SJSA1 (cell line): ENCODE results near the gene KRTAP3-2. TPM values are rescaled to one million over a fixed set of nuclear protein-coding genes. Genes with fewer than 3 reads are reported as not detected.

Source experiments
- DNase-seq, 2 experiments: peaks; one replicate each; pipeline ENCODE4 v3.0.0-alpha.2; 2015 to 2020; ENCODE audit warnings: low spot score in 2 of 2, low read depth in 1 of 2
- H3K27ac ChIP-seq: fragments of 250-450 bp; sonication (Bioruptor Pico); 2 replicates; pipeline ENCODE4 v1.5.1; 2020; ENCODE audit warnings: mild to moderate bottlenecking, moderate library complexity
- H3K27me3 ChIP-seq: fragments of 250-450 bp; sonication (Bioruptor Pico); replicated peaks from 2 replicates; pipeline ENCODE4 v1.5.1; 2020; ENCODE audit warnings: mild to moderate bottlenecking, moderate library complexity
- H3K36me3 ChIP-seq: fragments of 250-450 bp; sonication (Bioruptor Pico); 2 replicates; pipeline ENCODE4 v1.5.1; 2020; ENCODE audit warnings: mild to moderate bottlenecking
- H3K4me1 ChIP-seq: fragments of 250-450 bp; sonication (Bioruptor Pico); replicated peaks from 2 replicates; pipeline ENCODE4 v1.6.1; 2021; ENCODE audit warnings: mild to moderate bottlenecking
- H3K4me3 ChIP-seq: fragments of 250-450 bp; sonication (Bioruptor Pico); 2 replicates; pipeline ENCODE4 v1.5.1; 2020; ENCODE audit warnings: mild to moderate bottlenecking
- H3K9me3 ChIP-seq: fragments of 250-450 bp; sonication (Bioruptor Pico); replicated peaks from 2 replicates; pipeline ENCODE4 v1.5.1; 2020; ENCODE audit warnings: mild to moderate bottlenecking
- total RNA-seq: library from RNA; depleted of rRNA; stranded (reverse); fragments of >200 nt; shearing (Covaris generic); gene quantifications from 2 replicates; pipeline ENCODE4 v1.2.3, GENCODE V29; 2014

KRTAP3-2 gene
- total RNA-seq, 1 experiment from 2014 or later, result not detected

- H3K9me3 ChIP-seq, result no peaks in the 10 kb centered on the region
- no peak overlapping the region for H3K4me3 ChIP-seq
- H3K36me3 ChIP-seq, result no peaks in the 10 kb centered on the region
- DNase-seq, result no peak
- H3K27me3 ChIP-seq, result no peaks in the 10 kb centered on the region
- H3K4me1 ChIP-seq, result no peaks in the 10 kb centered on the region
- no peak overlapping the region for H3K27ac ChIP-seq
Measured at GRCh38 chr17:41019415-41019814, 19.7 kb upstream of the KRTAP3-2 start.

DNA sequence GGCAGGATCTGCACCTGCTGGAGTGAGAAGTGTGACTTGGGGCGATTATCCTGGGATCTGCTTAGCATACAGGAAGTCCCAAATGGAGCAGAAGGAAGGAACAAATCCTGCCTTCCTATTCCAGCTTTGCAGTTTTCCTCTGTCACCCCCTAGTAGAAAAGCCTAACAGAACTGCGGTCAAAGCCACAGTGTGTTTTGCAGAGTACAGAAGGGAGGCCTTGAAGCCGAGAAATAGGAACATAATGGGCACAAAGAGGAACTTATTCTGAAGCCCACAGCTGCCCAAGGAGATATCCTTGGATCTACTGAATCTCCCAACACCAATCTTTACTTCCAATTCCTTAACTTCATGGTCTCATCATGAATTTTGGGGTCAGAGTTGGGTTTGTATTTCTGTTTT lies 18.8 kb upstream of the KRTAP3-2 start:
- Histone ChIP-seq H3K27ac (no peak overlapping the region), H3K4me1 (no peaks in the 10 kb centered on the region), H3K36me3 (no peaks in the 10 kb centered on the region), H3K27me3 (no peaks in the 10 kb centered on the region), H3K9me3 (no peaks in the 10 kb centered on the region), H3K4me3 (no peak overlapping the region)
- DNase-seq, result no peak

- H3K9me3 ChIP-seq, result no peaks in the 10 kb centered on the region
- no peak overlapping the region for H3K27ac ChIP-seq
- no peaks in the 10 kb centered on the region for H3K4me1 ChIP-seq
- DNase-seq, result no peak
- no peak overlapping the region for H3K4me3 ChIP-seq
- H3K36me3 ChIP-seq, result no peaks in the 10 kb centered on the region
- H3K27me3 ChIP-seq, result no peaks in the 10 kb centered on the region
Measured at GRCh38 chr17:41016578-41017215, 17.0 kb upstream of the KRTAP3-2 start.

DNA sequence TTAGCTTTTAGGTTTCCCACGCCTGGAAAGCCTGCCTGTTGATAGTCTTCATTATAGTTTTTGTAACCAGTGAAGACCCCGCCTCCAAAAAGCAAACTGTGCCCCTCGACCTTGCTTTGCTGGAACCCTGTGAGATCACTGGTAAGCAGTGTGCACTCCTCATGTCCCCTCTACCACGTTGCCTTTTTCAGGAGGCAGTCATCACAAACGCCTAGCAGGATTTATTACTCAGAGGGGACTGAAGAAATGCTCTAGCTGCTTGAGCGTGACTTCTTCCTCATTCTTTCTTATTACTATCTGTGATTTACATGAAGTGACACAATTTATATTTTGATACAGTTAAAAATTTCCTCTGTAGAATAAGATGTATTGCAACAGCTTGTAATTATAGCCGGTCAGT lies 15.7 kb upstream of the KRTAP3-2 start:
- no peaks in the 10 kb centered on the region for H3K27me3 ChIP-seq
- no peaks in the 10 kb centered on the region for H3K9me3 ChIP-seq
- no peak overlapping the region for H3K4me3 ChIP-seq
- no peak for DNase-seq
- H3K36me3 ChIP-seq, result no peaks in the 10 kb centered on the region
- no peak overlapping the region for H3K27ac ChIP-seq
- H3K4me1 ChIP-seq, result no peaks in the 10 kb centered on the region

DNA sequence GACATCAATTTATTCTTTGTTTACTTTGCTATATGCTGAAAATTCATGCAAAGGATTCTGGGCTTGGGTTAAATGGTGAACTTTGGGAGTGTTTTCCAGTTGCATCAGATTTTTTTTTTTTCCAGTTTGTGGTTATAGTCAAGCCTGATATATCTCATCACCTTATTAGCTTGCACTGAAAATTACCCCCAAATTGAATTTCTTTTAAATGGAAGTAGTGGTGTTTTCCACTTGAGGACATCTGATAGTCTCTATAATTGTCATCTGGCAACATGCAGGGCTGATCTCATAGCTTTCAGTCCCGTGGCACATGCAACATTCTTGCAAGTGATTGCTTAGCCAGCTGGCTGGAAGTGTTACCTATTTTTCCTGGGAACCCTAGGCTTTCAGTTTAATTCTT lies 13.9 kb upstream of the KRTAP3-2 start:
- no peaks in the 10 kb centered on the region for H3K27me3 ChIP-seq
- no peaks in the 10 kb centered on the region for H3K9me3 ChIP-seq
- H3K27ac ChIP-seq, result no peak overlapping the region
- H3K4me3 ChIP-seq, result no peak overlapping the region
- H3K36me3 ChIP-seq, result no peaks in the 10 kb centered on the region
- DNase-seq, result no peak
- H3K4me1 ChIP-seq, result no peaks in the 10 kb centered on the region

DNA sequence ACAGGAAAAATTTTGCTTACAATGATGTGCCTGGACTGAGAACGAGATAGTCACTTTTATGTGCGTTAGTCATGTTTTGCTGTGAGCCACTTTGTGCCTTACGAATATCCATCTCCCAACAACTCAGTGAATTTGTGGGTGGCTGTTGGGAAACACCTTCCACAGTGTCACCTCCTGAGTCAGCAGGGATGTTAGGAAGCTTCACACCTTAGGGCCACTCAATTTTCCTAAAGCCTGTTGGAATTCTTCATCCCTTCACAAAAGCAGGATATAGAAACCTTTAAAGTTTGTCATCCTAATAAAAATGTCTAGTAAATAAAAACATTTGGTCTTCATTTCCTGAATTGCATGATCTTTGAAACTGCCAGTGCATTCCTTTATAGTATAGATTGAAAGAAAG lies 13.5 kb upstream of the KRTAP3-2 start:
- no peak overlapping the region for H3K4me3 ChIP-seq
- no peak overlapping the region for H3K27ac ChIP-seq
- no peaks in the 10 kb centered on the region for H3K4me1 ChIP-seq
- no peaks in the 10 kb centered on the region for H3K9me3 ChIP-seq
- no peaks in the 10 kb centered on the region for H3K36me3 ChIP-seq
- DNase-seq, result no peak
- H3K27me3 ChIP-seq, result no peaks in the 10 kb centered on the region

DNA sequence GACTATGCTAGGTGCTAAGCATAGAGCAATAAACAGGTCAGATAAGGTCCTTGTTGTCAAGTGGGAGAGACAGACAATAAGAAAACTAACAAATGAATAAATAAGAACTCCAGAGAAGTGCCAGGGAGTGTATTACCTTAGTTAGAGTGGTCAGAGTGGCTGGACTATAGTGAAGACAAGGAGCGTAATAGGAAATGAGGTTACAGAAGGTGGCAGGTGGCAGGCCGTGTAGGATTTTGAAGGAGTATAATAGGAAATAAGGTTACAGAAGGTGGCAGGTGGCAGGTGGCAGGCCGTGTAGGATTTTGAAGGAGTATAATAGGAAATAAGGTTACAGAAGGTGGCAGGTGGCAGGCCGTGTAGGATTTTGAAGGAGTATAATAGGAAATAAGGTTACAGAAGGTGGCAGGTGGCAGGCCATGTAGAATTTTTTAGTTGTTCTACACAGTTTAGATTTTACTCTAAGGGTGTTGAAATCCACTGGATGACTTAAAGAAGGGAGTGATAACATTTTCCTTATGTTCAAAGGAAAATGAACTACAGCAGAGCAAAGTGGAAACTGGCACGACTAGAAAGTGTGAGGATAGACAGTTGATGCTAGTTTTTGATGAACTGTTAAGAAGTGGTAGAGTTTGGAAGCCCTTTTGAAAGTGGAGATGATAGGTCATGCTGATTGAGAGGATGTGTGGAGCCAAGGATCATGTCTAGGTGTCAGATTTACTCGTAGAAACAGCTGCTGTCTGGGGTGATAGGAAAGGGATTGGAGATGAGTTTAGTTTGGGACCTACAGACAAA lies 12.8 kb upstream of the KRTAP3-2 start:
- Histone ChIP-seq H3K27me3 (no peaks in the 10 kb centered on the region), H3K9me3 (no peaks in the 10 kb centered on the region), H3K27ac (no peak overlapping the region), H3K4me3 (no peak overlapping the region), H3K4me1 (no peaks in the 10 kb centered on the region), H3K36me3 (no peaks in the 10 kb centered on the region)
- no peak for DNase-seq

DNA sequence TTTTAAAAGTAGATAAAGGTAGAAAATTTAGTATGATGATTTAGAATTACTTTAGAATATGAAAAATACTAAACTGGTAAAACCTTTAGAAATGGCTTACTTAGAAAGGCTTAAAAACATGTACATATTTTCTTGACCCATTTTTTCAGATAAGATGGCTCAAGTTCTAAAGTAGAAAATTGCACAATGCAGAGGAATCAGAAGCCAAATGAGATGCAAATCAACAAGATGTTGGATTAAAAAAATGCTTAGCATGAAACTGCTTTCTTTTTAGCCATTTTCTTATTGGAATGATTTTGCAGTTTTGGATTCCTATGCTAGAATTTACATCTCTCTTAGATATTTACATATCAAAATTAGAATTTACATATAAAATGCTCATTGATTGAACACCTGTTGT lies 10.7 kb upstream of the KRTAP3-2 start:
- H3K4me1 ChIP-seq, result no peaks in the 10 kb centered on the region
- H3K4me3 ChIP-seq, result no peak overlapping the region
- no peak overlapping the region for H3K27ac ChIP-seq
- no peaks in the 10 kb centered on the region for H3K27me3 ChIP-seq
- H3K9me3 ChIP-seq, result no peaks in the 10 kb centered on the region
- no peak for DNase-seq
- no peaks in the 10 kb centered on the region for H3K36me3 ChIP-seq

- Histone ChIP-seq H3K27ac (no peak overlapping the region), H3K4me1 (no peaks in the 10 kb centered on the region), H3K4me3 (no peak overlapping the region), H3K36me3 (no peaks in the 10 kb centered on the region), H3K9me3 (no peaks in the 10 kb centered on the region), H3K27me3 (no peaks in the 10 kb centered on the region)
- DNase-seq, result no peak
Measured at GRCh38 chr17:41009936-41010335, 10.2 kb upstream of the KRTAP3-2 start.

DNA sequence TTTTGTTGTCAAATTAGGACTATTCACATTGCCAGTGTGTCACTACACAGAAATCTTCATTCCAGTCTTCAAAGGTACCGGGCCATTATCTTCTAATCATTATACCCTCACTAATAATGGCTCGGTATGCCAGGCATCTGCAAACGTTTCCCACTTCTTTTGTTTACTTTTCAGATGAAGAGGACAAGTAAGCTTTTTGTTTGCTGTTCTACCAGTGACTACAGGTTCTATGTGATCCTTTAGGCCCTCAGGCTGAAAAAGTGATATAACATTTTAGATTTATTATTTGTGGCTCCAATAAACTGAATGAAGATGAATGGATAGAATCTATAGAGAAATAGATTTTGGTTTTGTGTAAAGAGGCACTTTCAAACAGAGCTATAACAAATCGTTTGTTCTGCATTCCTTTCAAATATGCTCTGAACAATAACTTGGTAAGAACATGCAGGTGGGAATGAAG lies 9.6 kb upstream of the KRTAP3-2 start:
- H3K27me3 ChIP-seq, result no peaks in the 10 kb centered on the region
- H3K4me3 ChIP-seq, result no peak overlapping the region
- DNase-seq, result no peak
- no peaks in the 10 kb centered on the region for H3K9me3 ChIP-seq
- no peaks in the 10 kb centered on the region for H3K4me1 ChIP-seq
- no peaks in the 10 kb centered on the region for H3K36me3 ChIP-seq
- H3K27ac ChIP-seq, result no peak overlapping the region

- no peak for DNase-seq
- Histone ChIP-seq H3K9me3 (no peaks in the 10 kb centered on the region), H3K27ac (no peak within 1 kb of the TSS), H3K27me3 (no peaks in the 10 kb centered on the region), H3K4me3 (no peak within 1 kb of the TSS), H3K4me1 (no peaks in the 10 kb centered on the region), H3K36me3 (no peaks in the 10 kb centered on the region)
Measured at GRCh38 chr17:41008811-41009210, 9.1 kb upstream of the KRTAP3-2 start, which contains the start of gene KRTAP3-1. Gene KRTAP3-1 (minus strand): TSS chr17:41009128. CDS start chr17:41009074, 54 bp downstream.

GRCh38 chr17:41004397-41004796 lies 4.7 kb upstream of the KRTAP3-2 start:
- no peak overlapping the region for H3K4me3 ChIP-seq
- H3K9me3 ChIP-seq, result no peaks in the 10 kb centered on the region
- DNase-seq, result no peak
- no peak overlapping the region for H3K27ac ChIP-seq
- peaks cover 3% of the 10 kb centered on the region; the same call in 1 of the 2 replicates for H3K4me1 ChIP-seq
- no peaks in the 10 kb centered on the region for H3K27me3 ChIP-seq
- no peaks in the 10 kb centered on the region for H3K36me3 ChIP-seq

- H3K27ac ChIP-seq, result no peak overlapping the region
- no peaks in the 10 kb centered on the region for H3K27me3 ChIP-seq
- H3K4me1 ChIP-seq, result peaks cover 3% of the 10 kb centered on the region; the same call in 1 of the 2 replicates
- no peaks in the 10 kb centered on the region for H3K36me3 ChIP-seq
- DNase-seq, result no peak
- H3K9me3 ChIP-seq, result no peaks in the 10 kb centered on the region
- no peak overlapping the region for H3K4me3 ChIP-seq
Measured at GRCh38 chr17:41003926-41004325, 4.2 kb upstream of the KRTAP3-2 start.

GRCh38 chr17:41002814-41003213 lies 3.1 kb upstream of the KRTAP3-2 start:
- Histone ChIP-seq H3K4me1 (peaks cover 3% of the 10 kb centered on the region; the same call in 1 of the 2 replicates), H3K4me3 (no peak overlapping the region), H3K36me3 (no peaks in the 10 kb centered on the region), H3K27me3 (no peaks in the 10 kb centered on the region), H3K9me3 (no peaks in the 10 kb centered on the region), H3K27ac (no peak overlapping the region)
- DNase-seq, result no peak
